ENCODE measurements around the gene DOCK3.

- TF ChIP-seq RAD21 (IDR thresholded peaks at IDR 0.05), result no peak
- TF ChIP-seq CTCF (IDR thresholded peaks at IDR 0.05; ENCODE audit: low read depth, low read length, missing input control), result no peak
- TF ChIP-seq EGR1 (IDR thresholded peaks at IDR 0.05; ENCODE audit: low read depth in 2 of 2), result no peak
- TF ChIP-seq FOXA1 (IDR thresholded peaks at IDR 0.05), result no peak
- TF ChIP-seq MAX (IDR thresholded peaks at IDR 0.05), result no peak
- TF ChIP-seq JUND (IDR thresholded peaks at IDR 0.05), result no peak
- no peak for TF ChIP-seq SP1 (IDR thresholded peaks at IDR 0.05)
- TF ChIP-seq REST (IDR thresholded peaks at IDR 0.05), result no peak
- TF ChIP-seq GABPA (IDR thresholded peaks at IDR 0.05 in 1 of 2, conservative IDR thresholded peaks at IDR 0.05 in 1 of 2), result no peak
- no peak for TF ChIP-seq YY1 (IDR thresholded peaks at IDR 0.05)
- TF ChIP-seq NR2F2 (IDR thresholded peaks at IDR 0.05), result no peak
- no peak for TF ChIP-seq TAF1 (conservative IDR thresholded peaks at IDR 0.05)
- TF ChIP-seq ATF3 (IDR thresholded peaks at IDR 0.05), result no peak
Observed at GRCh38 chr3:51190199-51190598, 515.5 kb downstream of the DOCK3 start.

Data from liver (tissue), 3 donors.